ENCODE data around the gene WBP1L.

Gene WBP1L

DNA sequence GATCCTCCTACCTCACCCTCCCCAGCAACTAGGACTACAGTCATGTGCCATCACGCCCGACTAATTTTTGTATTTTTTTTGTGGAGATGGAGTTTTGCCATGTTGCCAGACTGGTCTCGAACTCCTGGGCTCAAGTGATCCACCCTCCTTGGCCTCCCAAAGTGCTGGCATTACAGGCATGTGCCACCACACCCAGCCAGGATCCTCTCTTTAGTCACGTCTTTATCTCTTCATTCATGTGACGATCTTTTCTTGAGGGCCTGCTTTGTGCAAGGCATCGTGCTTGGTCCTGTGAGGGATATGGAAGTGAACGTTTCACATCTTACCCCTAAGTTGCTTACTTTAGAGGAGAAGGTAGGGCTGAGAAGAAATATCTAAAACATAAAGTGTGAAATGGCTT lies 21.6 kb downstream of the WBP1L start:
- no peak overlapping the region for H3K4me3 ChIP-seq (ENCODE audit: low read length)
- H3K79me2 ChIP-seq (ENCODE audit: control insufficient read depth, low read length) = no peaks in the 10 kb centered on the region; the same call in 1 of the 2 replicates
- H4K20me1 ChIP-seq (ENCODE audit: control insufficient read depth, insufficient read depth, low read depth, low read length) = no peaks in the 10 kb centered on the region
- H3K9me2 ChIP-seq (replicated peaks; ENCODE audit: control insufficient read depth, low read length) = no peaks in the 10 kb centered on the region
- no peaks in the 10 kb centered on the region; the same call in 1 of the 2 replicates for H3K36me3 ChIP-seq (ENCODE audit: control insufficient read depth, low read length)
- no peaks in the 10 kb centered on the region for H3K4me1 ChIP-seq (ENCODE audit: control insufficient read depth, low read length)
- H3K4me2 ChIP-seq (ENCODE audit: low read length) = no peak overlapping the region
- H3K27me3 ChIP-seq (ENCODE audit: control insufficient read depth, low read length) = no peaks in the 10 kb centered on the region
- H3F3A ChIP-seq (ENCODE audit: control insufficient read depth, insufficient read depth) = no peaks in the 10 kb centered on the region
- no peaks in the 10 kb centered on the region for H3K9me3 ChIP-seq (ENCODE audit: control insufficient read depth, insufficient read depth, low read length)
- no peak overlapping the region for H3K27ac ChIP-seq (ENCODE audit: low read depth, low read length)
- TF ChIP-seq CTCF (IDR thresholded peaks at IDR 0.05; ENCODE audit: low read depth, low read length, poor library complexity, severe bottlenecking) (no peak), EZH2phosphoT487 (IDR thresholded peaks at IDR 0.05; ENCODE audit: borderline replicate concordance, low read length) (no peak)

GRCh38 chr10:102767428-102768160 lies 23.8 kb downstream of the WBP1L start:
- no peaks in the 10 kb centered on the region for H4K20me1 ChIP-seq (ENCODE audit: control insufficient read depth, insufficient read depth, low read depth, low read length)
- no peaks in the 10 kb centered on the region; the same call in 1 of the 2 replicates for H3K79me2 ChIP-seq (ENCODE audit: control insufficient read depth, low read length)
- no peak overlapping the region for H3K4me2 ChIP-seq (ENCODE audit: low read length)

DNA sequence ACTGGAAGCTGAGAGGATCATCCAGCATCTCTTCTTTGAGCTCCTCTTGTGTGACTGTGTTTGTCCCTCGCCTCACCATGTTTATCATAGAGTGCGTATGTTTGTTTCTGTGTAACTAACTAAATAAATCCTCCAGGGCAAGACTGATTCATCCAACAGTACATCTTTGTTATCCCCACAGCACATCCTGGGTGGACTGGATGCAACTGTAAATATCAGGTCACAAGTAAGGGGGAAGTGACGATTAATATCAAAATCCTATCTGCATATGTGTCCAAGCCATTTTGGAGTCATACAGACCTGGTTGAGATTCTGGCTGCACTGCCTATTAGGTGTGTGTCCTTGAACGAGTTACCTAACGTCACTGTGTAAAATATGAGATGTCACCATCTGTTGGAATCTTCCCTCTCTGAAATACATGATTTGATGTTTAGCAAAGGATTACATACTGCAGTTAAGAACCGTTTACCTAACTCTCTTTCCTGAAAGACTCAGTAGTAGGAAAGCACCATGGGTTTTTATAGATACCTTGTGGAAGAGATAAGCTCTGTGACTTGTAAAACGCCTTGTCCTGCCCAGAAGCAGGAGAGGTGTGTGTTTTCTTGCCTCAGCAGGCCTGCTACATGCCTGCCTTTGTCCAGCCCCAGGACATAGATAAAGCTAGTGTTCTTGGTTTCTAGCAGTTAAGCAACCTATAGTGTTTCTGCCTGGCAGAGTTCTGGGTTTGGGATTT lies 25.8 kb downstream of the WBP1L start:
- no peak overlapping the region for H3K4me2 ChIP-seq (ENCODE audit: low read length)
- H3K27me3 ChIP-seq (ENCODE audit: control insufficient read depth, low read length) = no peaks in the 10 kb centered on the region
- no peaks in the 10 kb centered on the region for H3K4me1 ChIP-seq (ENCODE audit: control insufficient read depth, low read length)
- no peaks in the 10 kb centered on the region for H3K36me3 ChIP-seq (ENCODE audit: control insufficient read depth, low read length)
- no peak overlapping the region for H3K4me3 ChIP-seq (ENCODE audit: low read length)
- H3K27ac ChIP-seq (ENCODE audit: low read depth, low read length) = no peak overlapping the region
- H3F3A ChIP-seq (ENCODE audit: control insufficient read depth, insufficient read depth) = no peaks in the 10 kb centered on the region
- H4K20me1 ChIP-seq (ENCODE audit: control insufficient read depth, insufficient read depth, low read depth, low read length) = no peaks in the 10 kb centered on the region
- H3K79me2 ChIP-seq (ENCODE audit: control insufficient read depth, low read length) = no peaks in the 10 kb centered on the region; the same call in 1 of the 2 replicates
- TF ChIP-seq EZH2phosphoT487 (IDR thresholded peaks at IDR 0.05; ENCODE audit: borderline replicate concordance, low read length) = no peak
- TF ChIP-seq CTCF (IDR thresholded peaks at IDR 0.05; ENCODE audit: low read depth, low read length, poor library complexity, severe bottlenecking) = no peak
- H3K9me3 ChIP-seq (ENCODE audit: control insufficient read depth, insufficient read depth, low read length) = no peaks in the 10 kb centered on the region
- H3K9me2 ChIP-seq (replicated peaks; ENCODE audit: control insufficient read depth, low read length) = no peaks in the 10 kb centered on the region

More at GRCh38 chr10:102767428-102768160, 23.8 kb downstream of the WBP1L start:
- Histone ChIP-seq H3K9me2 (replicated peaks; ENCODE audit: control insufficient read depth, low read length) (no peaks in the 10 kb centered on the region), H3K4me3 (ENCODE audit: low read length) (no peak overlapping the region), H3K36me3 (ENCODE audit: control insufficient read depth, low read length) (no peaks in the 10 kb centered on the region; the same call in 1 of the 2 replicates), H3F3A (ENCODE audit: control insufficient read depth, insufficient read depth) (no peaks in the 10 kb centered on the region), H3K4me1 (ENCODE audit: control insufficient read depth, low read length) (no peaks in the 10 kb centered on the region), H3K27ac (ENCODE audit: low read depth, low read length) (no peak overlapping the region), H3K27me3 (ENCODE audit: control insufficient read depth, low read length) (no peaks in the 10 kb centered on the region), H3K9me3 (ENCODE audit: control insufficient read depth, insufficient read depth, low read length) (no peaks in the 10 kb centered on the region)
- TF ChIP-seq CTCF (IDR thresholded peaks at IDR 0.05; ENCODE audit: low read depth, low read length, poor library complexity, severe bottlenecking) (no peak), EZH2phosphoT487 (IDR thresholded peaks at IDR 0.05; ENCODE audit: borderline replicate concordance, low read length) (no peak)

All from DOHH2 (cell line).